A549 treated with ZK216348 at 1 μM for 4 hours (cell line): Measurements from ENCODE around the gene DLGAP1. TPM values are rescaled to one million over a fixed set of nuclear protein-coding genes. Genes with fewer than 3 reads are reported as not detected.

Source experiments
- total RNA-seq: library from RNA; stranded (reverse); fragments of 200-300 nt; extraction: Qiagen RNA extraction; gene quantifications from 5 replicates; pipeline ENCODE4 v1.2.3, GENCODE V29; 2022; ENCODE audit warnings: low read depth

The DLGAP1 gene
- total RNA-seq, result 0.05 to 0.12 TPM (median 0.10 TPM) in 3 of 5 replicates, not detected in the others

GRCh38 chr18:4455113-4455811, at the start of gene DLGAP1:
DLGAP1 (minus strand) TSS chr18:4455307.

GRCh38 chr18:3450012-3450798, 1004.9 kb downstream of the DLGAP1 start, which contains the start of gene TGIF1:
TGIF1 (plus strand) TSS chr18:3450172; CDS start chr18:3450490, 318 bp downstream.

